HUES6 (cell line): ENCODE data around the gene GJD4.

ENCODE experiments used
- H3K27ac ChIP-seq: 2 replicates; pipeline ENCODE4 v1.7.0; 2013; ENCODE audit warnings: low read depth, mild to moderate bottlenecking, low read length, inconsistent platforms
- H3K27me3 ChIP-seq: 2 replicates; pipeline ENCODE4 v1.6.1; 2013; ENCODE audit warnings: low read length; ENCODE audit not compliant: control insufficient read depth, insufficient read depth
- H3K36me3 ChIP-seq: 2 replicates; pipeline ENCODE4 v1.6.1; 2013; ENCODE audit warnings: low read length; ENCODE audit not compliant: control insufficient read depth, insufficient read depth
- H3K4me1 ChIP-seq: 2 replicates; pipeline ENCODE4 v1.6.1; 2013; ENCODE audit warnings: low read length; ENCODE audit not compliant: control insufficient read depth, insufficient read depth
- H3K4me3 ChIP-seq: 2 replicates; pipeline ENCODE4 v1.5.1; 2013; ENCODE audit warnings: low read depth, low read length
- H3K9ac ChIP-seq: one replicate; pipeline ENCODE4 v1.6.1; 2013; ENCODE audit warnings: mild to moderate bottlenecking, low read length
- H3K9me3 ChIP-seq: 2 replicates; pipeline ENCODE4 v1.6.1; 2013; ENCODE audit warnings: low read depth, low read length; ENCODE audit not compliant: control insufficient read depth, insufficient read depth

Gene GJD4

DNA sequence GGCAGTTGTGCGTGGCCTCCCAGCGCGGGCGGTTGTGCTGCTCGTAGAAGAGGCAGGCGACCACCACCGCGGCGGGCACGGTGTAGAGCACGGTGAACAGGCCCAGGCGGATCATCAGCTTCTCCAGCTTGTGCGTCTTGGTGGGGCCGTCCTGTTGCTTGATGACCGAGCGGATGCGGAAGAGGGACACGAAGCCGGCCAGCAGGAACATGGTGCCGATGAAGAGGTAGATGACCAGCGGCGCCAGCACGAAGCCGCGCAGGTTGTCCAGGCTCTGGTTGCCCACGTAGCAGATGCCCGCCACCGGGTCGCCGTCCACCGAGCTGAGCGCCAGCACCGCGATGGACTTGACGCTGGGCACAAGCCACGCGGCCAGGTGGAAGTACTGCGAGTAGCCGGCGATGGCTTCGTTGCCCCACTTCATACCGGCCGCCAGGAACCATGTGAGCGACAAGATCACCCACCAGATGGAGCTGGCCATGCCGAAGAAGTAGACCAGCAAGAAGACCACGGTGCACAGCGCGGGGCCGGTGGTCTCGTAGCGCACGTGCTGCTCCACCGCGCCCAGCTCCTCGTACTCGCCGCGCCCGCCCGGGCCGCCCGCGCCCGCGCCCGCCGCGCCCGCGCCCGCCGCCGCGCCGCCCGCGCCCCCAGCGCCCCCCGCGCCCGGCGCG, 34.7 kb downstream of the GJD4 start:
- H3K9me3 ChIP-seq, result no peaks in the 10 kb centered on the region
- H3K4me1 ChIP-seq, result peaks cover 22% of the 10 kb centered on the region
- H3K36me3 ChIP-seq, result no peaks in the 10 kb centered on the region
- peak overlapping the region; percentile 76 for H3K4me3 ChIP-seq
- no peak overlapping the region for H3K27ac ChIP-seq
- H3K27me3 ChIP-seq, result peaks cover 59% of the 10 kb centered on the region
- peak overlapping the region; percentile 81 for H3K9ac ChIP-seq

DNA sequence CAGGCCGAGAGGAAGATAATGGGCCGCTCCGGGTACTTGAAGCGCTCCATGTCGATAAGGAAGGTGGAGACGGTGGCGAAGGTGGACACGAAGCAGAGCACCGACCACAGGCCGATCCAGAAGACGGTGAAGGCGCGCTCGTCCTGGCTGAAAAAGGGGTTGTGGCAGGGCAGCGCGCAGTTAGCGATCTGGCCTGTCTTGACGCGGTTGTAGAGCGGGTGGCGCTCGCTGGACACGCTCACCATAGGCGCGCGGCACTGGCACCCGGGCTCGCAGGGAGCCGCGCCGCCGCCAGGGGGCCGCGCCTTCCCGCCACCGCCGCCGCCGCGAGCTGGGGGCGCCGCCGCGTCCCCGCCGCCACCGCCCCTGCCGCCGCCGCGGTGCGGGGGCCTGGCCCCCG, 35.3 kb downstream of the GJD4 start:
- H3K4me3 ChIP-seq, result peak overlapping the region; percentile 76

DNA sequence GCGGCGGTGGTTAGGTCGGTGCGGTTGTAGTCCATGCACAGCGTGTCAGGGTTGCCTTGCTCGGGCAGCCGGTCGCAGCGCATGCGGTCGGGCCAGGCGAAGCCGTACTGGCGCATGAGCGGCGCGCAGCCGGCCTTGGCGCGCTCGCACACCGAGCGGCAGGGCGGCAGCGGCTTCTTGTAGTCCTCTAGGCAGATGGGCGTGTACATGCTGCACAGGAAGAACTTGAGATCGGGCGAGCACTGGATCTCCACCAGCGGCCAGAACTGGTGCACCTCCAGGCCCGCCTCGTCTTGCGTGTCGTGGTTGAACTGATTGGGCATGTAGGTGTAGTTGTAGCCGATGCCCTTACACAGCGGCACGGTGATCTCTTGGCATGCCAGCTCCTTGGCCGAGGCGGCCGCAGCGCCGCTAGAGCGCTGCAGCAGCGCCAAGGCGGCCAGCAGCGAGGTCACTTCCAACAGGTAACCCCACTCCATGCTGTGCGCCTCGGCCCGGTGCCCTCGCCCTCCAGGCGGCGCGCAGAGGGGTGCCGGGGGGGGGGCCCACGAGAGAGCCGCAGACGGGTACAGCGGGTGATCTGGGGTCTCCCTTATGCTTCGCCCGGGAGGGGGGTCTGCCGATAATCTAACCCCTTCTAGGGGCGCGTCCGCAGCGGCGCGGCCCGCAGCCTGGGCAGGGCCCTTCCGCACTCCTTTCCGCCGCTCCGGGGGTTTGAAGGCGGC, 36.0 kb downstream of the GJD4 start:
- H3K27me3 ChIP-seq, result peaks cover 63% of the 10 kb centered on the region
- H3K27ac ChIP-seq, result no peak overlapping the region; the same call in 1 of the 2 replicates
- H3K9me3 ChIP-seq, result no peaks in the 10 kb centered on the region
- H3K9ac ChIP-seq, result peak overlapping the region; percentile 84
- H3K36me3 ChIP-seq, result no peaks in the 10 kb centered on the region
- H3K4me1 ChIP-seq, result peaks cover 20% of the 10 kb centered on the region
- H3K4me3 ChIP-seq, result peak overlapping the region; percentile 65

More for the DNA sequence above, 35.3 kb downstream of the GJD4 start:
- no peak overlapping the region for H3K27ac ChIP-seq
- H3K9me3 ChIP-seq, result no peaks in the 10 kb centered on the region
- peaks cover 65% of the 10 kb centered on the region for H3K27me3 ChIP-seq
- H3K9ac ChIP-seq, result peak overlapping the region; percentile 85
- H3K4me1 ChIP-seq, result peaks cover 22% of the 10 kb centered on the region
- no peaks in the 10 kb centered on the region for H3K36me3 ChIP-seq

DNA sequence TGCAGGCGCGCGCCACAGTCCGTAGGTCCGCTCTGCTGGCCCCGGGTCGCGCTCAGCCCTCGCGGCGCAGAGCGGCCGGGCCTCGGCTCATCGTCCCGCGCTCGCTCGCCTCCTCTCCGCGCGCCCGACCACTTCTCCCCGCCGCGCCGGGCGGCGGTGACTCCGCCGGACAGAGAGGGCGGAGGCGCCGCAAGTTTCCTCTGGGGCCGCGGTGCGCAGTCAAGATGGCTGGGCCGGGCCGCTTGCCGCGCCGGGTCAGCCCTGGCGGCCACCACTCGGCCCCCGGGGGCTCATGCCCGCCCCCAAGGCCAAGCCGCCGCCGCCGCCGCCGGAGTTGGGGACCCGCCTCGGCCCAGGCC, 36.5 kb downstream of the GJD4 start:
- Histone ChIP-seq H3K36me3 (no peaks in the 10 kb centered on the region), H3K4me3 (peak overlapping the region; percentile 65), H3K9me3 (no peaks in the 10 kb centered on the region), H3K27ac (no peak overlapping the region; the same call in 1 of the 2 replicates), H3K4me1 (peaks cover 19% of the 10 kb centered on the region), H3K9ac (peak overlapping the region; percentile 84), H3K27me3 (peaks cover 59% of the 10 kb centered on the region)

DNA sequence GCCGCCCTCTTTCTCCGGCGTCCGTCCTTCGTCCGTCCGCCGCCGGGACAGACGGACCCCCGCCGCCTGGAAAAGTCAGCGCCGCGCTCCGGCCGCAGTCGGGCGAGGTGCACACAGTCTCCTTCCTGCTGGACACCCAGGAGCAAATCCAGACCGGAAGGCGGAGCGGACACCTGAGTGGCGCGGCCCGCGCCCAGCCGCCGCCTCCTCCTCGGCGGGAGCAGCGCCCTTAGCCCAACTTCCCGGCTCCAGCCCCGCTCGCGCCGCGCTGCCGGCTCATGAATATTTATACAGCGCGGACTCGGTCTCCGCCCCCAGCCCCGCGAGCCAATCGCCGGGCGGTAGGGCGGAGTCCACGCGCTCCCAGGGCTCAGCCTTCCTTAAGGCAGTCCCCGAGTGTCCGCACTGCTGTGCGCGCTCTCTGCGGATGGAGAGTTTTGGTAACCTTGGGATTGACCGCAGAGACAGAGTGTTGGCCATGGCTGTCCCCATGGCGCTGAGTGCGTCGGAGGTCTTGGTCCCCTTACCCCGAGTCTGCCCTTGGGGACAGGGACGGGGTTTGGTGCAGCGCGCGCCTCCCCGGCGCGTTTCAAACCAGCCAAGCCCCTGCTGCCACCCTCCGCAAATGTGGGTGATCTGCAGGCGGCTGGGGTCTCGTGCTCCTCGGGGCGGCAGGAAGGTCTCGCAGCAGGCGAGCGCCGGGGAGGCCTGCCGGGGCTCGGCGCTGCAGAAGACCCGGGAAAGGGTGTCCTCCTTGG, 37.1 kb downstream of the GJD4 start, which contains the start of gene FZD8:
Gene FZD8 (minus strand): TSS at position 262 of the 758 bp plus-strand sequence. CDS start 867 bp downstream, outside the sequence.
- no peaks in the 10 kb centered on the region for H3K9me3 ChIP-seq
- H3K4me1 ChIP-seq, result peaks cover 15% of the 10 kb centered on the region
- H3K9ac ChIP-seq, result peak within 1 kb of the TSS; percentile 84
- peak within 1 kb of the TSS; percentile 65 for H3K4me3 ChIP-seq
- H3K27me3 ChIP-seq, result peaks cover 62% of the 10 kb centered on the region
- H3K36me3 ChIP-seq, result no peaks in the 10 kb centered on the region
- H3K27ac ChIP-seq, result no peak within 1 kb of the TSS; the same call in 1 of the 2 replicates

DNA sequence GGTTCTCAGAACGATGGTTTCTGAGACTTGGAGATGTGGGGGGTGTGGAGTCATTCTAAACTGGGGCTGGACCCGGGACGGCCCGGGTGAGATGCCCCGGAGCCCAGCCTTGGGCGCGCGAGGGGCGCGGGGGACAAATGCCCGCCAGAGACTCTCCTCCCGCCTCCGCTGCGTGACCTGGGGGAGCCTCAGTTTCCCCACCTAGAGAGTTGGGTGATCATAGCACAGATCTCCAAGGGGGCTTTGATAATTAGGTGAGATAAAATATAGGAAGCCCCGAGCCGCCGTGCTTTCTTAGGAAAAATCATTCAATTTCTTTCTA, 37.6 kb downstream of the GJD4 start:
- Histone ChIP-seq H3K4me3 (peak overlapping the region; percentile 65), H3K27me3 (peaks cover 62% of the 10 kb centered on the region), H3K4me1 (peaks cover 13% of the 10 kb centered on the region), H3K36me3 (no peaks in the 10 kb centered on the region), H3K9me3 (peaks cover 3% of the 10 kb centered on the region; the same call in 1 of the 2 replicates), H3K27ac (no peak overlapping the region; the same call in 1 of the 2 replicates), H3K9ac (peak overlapping the region; percentile 73)

DNA sequence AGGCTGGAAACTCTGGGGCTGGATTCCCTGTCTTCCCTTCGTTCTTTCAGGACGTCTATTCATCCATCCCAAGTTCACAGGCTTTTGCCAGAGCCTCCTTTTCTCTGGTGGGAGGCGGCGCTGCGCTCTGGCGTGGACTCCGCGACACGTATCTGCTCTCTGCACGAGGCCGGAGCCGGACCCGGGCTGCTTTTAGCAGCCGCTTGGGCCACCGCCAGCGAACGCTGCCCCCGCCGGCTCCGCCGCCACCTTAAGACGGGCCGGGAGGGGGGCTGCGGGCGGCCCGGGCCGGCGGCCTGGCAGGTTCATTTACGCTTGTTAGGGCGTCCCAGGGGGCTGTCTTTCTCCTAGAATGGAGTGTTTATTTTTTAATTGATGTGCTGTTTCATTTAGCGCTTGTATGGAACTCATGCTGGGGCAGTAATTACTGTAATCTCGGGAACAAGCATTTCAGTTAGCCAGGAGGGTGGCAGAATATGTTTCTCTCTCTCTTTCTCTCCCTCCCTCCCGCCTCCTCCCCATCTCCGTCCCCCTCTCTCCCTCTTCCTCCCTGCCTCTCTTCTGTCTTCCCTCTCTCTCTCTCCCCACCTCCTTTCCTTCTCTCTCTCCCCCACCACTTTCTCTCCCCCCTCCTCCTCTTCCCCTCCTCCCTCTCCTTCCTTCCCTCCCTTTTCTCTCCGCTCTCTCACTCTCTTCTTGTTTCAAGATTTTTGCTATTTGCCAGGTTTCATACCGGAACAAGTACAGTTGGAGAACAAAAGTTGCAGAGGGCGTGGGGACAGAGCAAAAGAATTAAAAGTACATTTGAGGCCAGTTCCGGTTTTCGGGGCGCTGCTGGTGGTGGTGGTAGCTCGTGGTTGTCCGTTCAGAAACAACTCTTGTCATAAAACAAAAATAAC, 38.3 kb downstream of the GJD4 start:
- peak overlapping the region; percentile 65 for H3K4me3 ChIP-seq
- no peak overlapping the region for H3K27ac ChIP-seq
- peaks cover 56% of the 10 kb centered on the region for H3K27me3 ChIP-seq
- H3K9me3 ChIP-seq, result peaks cover 3% of the 10 kb centered on the region; the same call in 1 of the 2 replicates
- peaks cover 7% of the 10 kb centered on the region for H3K4me1 ChIP-seq
- peak overlapping the region; percentile 73 for H3K9ac ChIP-seq
- H3K36me3 ChIP-seq, result no peaks in the 10 kb centered on the region

DNA sequence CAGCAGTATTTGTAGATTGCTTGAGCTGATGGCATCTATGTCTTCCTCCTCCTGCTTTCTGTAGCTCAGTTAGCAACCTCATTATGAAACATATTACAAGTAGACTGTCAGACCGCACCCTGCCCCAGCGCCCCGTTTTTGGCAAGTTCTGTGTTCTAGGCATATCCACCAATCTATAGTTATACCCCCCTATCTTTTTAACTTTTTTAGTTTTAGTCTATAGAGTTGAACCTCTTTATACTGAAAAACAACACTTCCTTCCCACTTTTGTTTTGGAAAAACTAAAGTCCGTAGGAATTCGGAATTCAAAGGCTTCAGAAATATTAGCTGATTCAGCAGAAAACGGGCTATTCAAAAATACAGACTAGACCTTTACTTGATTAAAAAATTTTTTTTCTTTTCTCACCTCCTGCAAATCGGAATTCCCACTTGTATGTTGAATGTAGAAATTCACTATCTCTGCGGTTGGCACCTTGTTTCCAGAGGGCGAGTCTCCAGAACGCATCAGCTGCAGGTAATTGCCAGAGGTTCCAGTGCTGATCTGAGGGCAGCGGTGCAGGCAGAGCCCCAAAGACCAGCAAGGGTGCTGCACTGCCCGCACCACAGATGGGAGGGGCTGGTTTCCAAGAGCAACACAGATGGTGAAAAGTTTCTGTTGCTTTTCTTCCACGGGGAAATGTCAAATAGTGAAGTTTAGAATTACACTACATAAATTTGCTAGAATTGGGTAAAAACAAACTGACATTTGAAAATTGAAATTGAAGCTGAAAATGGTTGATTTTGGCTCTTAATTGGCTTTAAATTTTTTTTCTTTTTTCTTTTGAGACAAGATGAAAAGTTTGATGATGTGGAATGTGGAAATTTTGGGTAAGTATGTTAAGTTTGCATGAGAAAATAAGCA, 39.2 kb downstream of the GJD4 start:
- Histone ChIP-seq H3K4me3 (peak overlapping the region; percentile 65), H3K36me3 (no peaks in the 10 kb centered on the region), H3K9ac (no peak overlapping the region)

DNA sequence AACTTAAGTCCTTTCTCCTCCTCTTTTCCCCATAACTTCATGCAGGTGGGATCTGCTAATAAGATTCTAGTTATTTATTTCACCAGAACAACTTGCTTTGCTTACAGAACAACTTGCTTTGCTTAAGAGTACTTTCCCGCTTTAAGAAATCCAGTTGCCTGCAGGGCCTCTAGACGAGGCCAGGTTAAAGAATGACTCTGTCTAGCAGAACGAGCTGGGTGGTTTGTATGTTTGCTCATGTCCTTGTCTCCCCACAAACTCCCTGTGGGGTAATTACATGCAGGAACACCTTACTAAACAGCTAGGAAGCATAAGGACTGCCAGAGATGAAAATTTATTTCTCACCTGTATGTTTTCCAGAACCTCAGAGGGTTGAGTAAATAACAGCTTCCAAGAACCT, 45.8 kb downstream of the GJD4 start:
- no peak overlapping the region for H3K27ac ChIP-seq
- no peak overlapping the region for H3K9ac ChIP-seq
- H3K27me3 ChIP-seq, result peaks cover 34% of the 10 kb centered on the region; the same call in 1 of the 2 replicates
- H3K4me1 ChIP-seq, result no peaks in the 10 kb centered on the region
- H3K9me3 ChIP-seq, result peaks cover 3% of the 10 kb centered on the region; the same call in 1 of the 2 replicates
- no peaks in the 10 kb centered on the region for H3K36me3 ChIP-seq
- no peak overlapping the region for H3K4me3 ChIP-seq

More for the DNA sequence above, 39.2 kb downstream of the GJD4 start:
- Histone ChIP-seq H3K4me1 (peaks cover 5% of the 10 kb centered on the region; the same call in 1 of the 2 replicates), H3K27ac (no peak overlapping the region), H3K27me3 (peaks cover 51% of the 10 kb centered on the region), H3K9me3 (peaks cover 3% of the 10 kb centered on the region; the same call in 1 of the 2 replicates)
